Germinal center (tissue), 1 donor: ENCODE measurements around the gene LMF1.

Experiments used
- DNase-seq: peaks from one replicate; pipeline ENCODE4 v3.0.0; 2012; ENCODE audit warnings: mixed read lengths, low spot score

The LMF1 gene

GRCh38 chr16:813204-813915, 157.4 kb downstream of the LMF1 start:
- DNase-seq, result peak; percentile 49

DNA sequence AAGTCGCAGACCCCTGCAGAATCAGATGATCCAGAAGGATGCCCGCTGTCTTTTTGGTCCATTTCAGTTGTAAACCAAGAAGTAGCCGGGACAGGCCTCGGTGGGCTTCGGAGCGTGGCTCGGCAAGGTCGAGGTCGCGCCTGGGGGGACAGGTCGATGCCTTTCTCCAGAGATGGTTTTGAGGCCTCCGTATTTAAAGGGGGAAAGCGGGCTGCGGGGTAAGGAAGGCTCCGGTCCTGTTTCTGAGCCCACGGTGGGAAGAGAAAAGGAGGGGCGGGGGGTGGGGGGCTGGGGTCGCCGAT, 162.7 kb downstream of the LMF1 start:
- no peak for DNase-seq

- peak; percentile 89 for DNase-seq
Observed at GRCh38 chr16:807347-808084, 163.3 kb downstream of the LMF1 start.

- DNase-seq, result no peak
Observed at GRCh38 chr16:805474-805873, 165.3 kb downstream of the LMF1 start.

DNA sequence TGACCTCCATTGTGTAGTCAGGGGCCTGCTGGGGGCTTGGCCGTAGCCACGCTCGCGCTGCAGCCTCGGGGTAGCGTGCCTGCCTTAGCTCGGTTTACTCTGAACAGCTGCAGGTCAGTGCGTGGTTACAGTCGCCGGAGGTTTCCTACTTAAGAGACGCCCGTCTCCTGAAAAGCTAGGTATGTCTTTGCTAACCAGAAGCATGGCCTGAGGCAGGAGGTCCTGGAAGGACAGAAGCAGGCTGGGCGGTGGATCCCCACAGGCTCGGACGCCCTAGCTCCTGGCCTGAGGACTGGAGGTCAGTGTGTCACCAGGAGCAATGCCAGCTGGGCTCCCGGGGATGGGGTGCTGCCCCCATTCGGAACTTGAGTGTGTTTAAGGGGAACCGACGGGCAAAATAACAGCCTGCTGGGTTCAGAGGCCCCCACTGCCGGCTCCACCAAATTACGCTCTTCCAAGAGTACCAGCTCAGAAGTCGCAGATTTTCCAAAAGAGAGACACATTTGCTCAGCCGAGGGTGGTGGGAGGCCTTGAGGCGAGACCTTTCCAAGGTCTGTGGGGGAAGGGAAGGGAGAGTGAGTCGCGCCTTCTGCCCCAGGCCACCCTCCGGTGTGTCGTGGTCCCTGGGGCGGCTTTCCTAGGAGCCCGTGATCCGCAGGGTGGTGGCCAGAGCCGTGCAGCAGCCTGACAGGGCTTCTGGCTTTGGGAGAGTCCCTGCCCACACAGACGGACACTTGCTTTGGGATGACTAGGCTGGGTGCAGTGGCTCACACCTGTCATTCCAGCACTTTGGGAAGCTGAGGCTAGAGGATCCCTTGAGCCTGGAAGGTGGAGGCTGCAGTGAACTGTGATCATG, 166.4 kb downstream of the LMF1 start:
- DNase-seq, result no peak

- no peak for DNase-seq
Observed at GRCh38 chr16:803754-804080, 167.1 kb downstream of the LMF1 start.
